Stimulated activated CD4-positive, alpha-beta T cell treated with anti-CD3 and anti-CD28 coated beads, Interleukin-12 subunit alpha, Interleukin-12 subunit beta, amount 100 ng/mL, for 4 hours (primary cell): ENCODE measurements around the gene BPIFB2.

Source experiments
- DNase-seq: peaks from one replicate; pipeline ENCODE4 v3.0.0-alpha.2; 2020

BPIFB2 gene

DNA sequence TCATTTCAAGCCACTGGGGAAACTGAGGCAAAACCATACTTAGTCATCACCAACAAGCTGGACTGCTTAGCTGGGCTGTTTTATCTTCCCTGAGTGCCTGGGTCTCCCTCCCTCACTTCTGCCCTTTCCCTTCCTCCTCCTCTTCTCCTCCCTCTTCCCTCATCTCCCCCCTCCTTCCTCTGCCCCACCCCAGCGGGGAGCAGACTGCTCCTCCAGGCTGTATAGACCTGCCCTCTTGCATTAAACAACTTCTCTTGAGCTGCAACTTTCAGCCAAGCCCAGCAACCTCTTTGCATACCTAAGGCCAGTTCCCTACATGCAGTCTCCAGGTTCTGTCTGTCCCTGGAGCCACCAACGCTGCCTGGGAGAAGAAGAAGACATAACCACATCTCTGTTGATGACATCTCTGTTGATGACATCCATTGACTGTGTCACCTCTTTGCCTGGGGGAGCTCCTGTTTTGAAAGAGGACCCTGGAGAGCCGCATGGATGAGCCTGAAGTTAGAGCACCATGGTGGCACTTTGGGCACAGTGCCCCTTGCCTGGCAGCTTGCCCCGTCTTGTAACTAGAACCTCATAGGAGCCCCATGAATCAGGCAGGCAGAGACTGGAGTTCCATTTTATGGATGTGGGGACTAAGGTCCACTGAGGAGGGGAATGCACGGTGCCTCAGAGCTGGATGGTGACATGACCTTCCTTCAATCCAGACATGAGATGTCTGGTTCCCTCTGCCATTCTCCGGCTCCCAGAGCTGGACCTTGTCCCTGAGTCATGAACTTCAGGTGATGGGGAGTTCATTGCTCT is 16.1 kb downstream of the BPIFB2 start:
- no peak for DNase-seq

DNA sequence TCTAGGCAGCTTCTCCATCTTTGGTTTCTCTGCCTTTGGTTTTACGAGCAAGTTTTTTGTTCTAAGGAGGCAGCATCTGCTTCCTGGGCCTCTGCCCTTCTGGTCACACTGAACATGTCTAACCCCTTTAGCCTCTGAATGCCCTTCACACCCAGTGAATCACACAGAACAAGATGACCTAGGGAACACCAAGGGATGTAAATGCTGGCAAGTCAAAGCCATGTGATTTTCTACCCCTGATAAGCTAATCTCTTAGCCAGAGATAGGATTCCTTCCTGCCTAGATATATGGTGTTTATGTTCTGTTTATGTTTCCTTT is 16.7 kb downstream of the BPIFB2 start:
- DNase-seq, result no peak

DNA sequence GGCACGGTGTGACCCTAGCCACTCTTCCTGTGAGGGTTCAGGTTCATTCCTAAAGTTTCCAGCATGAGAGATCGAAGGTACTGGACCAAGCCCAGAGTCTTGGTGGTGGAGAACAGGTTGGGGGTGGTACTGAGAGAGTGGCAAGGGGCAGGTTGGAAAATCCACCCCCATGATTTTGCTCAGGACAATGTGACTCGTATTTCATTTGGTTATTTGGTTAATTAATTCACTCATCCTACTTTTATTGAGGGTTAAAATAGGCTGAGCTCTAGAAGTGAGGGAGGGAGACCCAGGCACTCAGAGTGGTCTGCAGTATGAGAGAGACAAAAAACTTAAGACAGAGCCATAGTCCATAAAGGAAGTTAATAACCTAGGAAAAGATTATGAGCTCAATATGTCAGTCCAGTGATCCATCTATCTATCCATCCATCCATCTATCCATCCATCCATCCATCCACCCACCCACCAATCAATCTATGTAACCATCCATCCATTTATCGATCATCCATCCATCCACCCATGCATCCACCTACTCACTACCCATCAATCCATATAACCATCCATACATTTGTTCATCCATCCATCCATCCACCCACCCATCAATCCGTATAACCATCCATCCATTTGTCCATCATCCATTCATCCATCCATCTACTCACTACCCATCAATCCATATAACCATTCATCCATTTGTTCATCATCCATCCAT is 17.3 kb downstream of the BPIFB2 start:
- DNase-seq, result no peak

DNA sequence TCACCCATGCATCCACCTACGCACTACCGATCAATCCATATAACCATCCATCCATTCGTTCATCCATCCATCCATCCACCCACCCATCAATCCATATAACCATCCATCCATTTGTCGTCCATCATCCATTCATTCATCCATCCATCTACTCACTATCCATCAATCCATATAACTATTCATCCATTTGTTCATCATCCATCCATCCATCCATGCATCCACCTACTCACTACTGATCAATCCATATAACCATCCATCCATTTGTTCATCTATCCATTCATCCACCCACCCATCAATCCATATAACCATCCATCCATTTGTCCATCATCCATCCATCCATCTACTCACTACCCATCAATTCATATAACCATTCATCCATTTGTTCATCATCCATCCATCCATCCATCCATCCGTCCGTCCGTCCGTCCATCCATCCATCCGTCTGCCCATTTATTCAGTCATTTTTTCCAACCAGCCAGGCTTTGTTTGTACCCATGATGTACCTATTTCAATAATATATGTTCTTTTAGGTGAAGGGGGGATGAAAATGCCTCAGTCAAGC is 17.9 kb downstream of the BPIFB2 start:
- no peak for DNase-seq

DNA sequence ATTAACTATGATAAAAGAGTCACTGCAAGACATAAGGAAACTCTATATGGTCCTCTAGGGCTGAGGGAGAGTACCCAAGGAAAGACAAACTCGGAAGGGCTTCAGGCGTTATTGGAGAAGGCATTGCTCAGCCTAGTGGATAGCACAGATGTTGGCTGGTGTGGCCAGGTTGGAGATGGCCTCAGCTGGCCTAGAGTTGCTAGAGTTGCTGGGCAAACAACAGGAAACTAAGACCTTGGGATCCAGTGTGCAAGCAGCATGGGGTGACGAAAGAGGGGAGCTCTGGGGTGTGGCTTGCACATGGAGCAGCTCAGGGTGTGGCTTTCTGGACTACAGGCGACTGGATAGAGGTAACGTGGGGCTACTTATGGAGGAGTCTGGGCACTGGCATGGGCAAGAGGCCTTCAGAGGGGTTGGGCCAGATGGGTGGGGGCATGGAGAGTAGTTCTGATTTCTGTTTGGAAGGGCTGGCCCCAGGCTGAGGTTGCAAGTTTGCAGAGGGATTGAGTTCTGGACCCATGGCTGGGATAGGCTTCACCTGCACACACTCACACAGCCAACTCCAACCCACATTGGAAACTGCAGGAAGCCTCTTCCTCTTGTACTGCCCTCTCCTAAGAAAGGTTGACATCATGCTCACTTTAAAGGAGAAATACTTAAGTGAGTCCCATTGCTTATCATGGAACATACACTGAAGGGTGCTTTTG is 18.7 kb downstream of the BPIFB2 start:
- DNase-seq, result no peak

DNA sequence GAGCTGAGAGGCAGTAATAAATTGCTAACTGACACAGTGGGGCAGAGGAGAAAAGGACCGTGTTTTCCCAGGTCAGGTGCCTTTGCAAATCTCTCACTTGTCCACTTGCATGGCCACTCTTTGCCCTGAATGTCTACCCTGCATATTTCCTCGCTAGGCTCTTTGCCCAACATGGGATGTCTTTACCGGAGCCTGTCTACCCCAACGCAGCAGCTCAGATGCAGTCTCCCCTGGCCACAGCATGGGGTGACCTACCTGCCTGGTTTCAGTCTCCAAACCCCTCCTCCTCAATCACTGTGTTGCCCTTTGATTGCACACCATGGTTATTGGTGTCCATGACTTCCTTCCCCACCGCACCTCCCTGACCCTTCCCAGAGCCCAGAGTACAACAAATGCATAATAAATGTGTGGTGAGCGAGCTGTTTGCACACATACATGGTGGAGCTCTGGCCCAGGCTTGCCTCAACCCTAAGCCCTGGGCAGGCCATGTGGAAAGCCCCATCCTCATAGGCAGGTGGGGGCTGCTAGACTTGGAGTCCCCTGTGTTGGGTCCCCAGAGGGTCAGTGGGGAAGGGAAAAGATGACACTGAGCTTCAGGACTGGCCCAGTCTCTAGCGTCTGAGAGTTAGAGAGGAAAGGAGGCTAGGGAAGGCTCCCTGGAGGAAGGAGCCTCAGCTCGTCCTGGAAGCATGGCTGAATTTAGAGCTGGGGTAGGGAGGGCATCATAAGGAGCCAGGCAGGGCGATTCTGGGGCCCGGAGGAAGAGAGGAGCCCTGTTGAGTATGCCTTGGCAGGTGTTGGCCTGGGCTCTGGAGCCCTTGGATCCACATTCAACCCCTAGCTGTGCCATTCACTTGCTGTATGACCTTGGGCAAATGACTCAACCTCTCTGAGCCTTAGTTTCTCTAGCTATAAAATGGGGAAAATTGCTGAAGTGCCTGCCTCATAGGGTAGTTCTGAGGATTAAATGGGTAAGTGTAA is 19.6 kb downstream of the BPIFB2 start:
- DNase-seq, result no peak

DNA sequence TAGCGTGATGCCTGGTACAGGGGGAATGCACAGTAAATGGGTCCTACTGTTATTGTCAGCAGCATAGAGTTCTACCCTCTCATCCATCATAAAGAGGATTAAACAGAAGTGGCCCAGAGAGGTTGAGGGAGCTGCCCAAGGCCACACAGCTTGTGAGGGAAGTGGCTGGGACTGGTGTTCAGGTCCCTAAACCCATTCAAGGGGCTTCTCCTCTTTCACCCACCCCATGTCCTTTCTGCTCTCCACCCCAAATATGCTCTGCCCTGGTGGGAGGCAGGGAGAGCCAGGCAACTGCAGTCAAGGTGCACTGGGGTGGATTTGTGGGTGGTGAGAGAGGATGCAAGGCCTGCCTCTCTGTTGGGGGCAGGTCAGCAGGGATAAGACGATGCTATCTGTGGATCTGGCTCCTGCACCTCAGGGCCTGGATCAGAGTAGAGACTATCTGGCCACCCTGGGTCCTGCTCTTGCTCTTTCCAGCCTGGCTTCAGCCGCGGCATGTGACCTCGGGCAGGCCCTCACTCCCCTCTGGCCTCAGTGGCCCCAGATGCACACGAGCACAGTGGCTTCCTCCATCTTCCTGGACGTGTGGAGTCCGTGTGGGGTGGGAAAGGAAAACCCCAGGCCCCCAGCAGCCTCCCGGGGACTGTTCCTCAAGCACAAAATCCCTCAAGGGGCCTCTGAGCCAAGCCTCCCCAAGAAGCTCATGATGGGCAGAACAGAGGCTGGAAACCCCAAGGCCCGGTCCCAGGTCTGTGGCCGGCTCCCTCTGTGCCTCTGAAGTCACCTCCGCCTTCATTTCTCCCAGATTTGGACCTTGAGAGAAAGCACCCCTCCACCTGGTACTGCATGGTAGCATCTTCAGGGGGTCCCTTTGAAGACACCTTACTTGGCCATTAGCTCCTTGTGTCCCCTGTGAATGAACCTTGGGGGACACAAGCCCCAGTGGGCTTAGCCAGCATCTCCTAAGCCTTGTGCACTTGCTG is 20.6 kb downstream of the BPIFB2 start:
- no peak for DNase-seq

DNA sequence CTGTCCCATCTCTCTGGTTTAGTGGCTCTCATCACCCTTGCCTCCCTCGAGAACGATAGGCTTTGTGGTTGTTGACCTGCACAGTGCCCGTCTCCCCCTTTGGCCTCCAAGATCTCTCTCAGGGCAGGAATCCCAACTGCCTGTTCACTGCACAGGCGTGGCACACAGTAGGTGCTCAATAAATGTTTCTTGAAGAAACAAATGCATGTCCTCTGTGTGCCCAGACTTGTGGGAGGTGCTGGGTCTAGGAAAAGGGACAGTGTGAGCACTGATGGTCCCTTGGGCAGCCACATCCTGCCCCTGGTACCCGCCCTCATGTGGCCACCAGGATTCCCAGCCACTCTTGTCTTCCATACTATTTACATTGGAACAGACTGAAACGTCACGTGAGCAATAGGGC is 21.4 kb downstream of the BPIFB2 start:
- DNase-seq, result no peak

DNA sequence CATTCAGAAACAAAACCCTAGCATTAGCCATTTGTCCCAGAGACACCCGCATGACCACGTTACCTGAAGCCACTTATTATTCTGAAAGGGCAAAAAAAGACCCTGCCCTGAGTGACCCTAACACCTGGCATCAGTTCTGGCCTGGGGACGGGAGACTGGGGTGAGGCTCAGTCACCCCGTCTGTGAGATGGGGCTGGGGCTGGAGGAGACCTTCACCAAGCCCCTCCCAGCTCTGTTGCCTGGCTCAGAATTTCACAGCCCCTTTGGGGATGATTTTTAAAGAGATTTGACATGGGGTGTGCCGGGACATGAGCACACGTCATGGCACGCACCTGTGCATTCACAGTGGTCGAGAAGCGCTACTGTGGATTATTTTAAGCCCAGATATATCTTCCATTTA is 22.6 kb downstream of the BPIFB2 start:
- no peak for DNase-seq

DNA sequence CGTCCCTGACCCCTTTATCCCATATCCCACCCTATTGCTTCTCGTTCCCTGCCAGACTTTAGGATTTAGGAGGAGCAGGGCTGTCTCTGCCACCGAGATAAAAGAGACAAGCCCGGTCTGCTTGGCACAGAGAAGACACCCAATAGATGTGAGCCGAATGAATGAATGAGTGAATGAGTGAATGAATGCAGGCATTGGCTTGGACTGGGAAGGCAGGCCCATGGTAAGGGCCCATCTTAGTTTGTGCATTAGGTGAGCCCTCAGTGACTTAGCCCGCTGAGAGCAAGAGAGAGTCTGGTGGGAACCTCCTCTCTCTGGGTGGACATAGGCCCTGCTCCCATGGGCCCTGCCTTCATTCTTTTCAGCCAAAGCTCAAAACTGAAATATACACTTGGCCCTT is 23.1 kb downstream of the BPIFB2 start:
- no peak for DNase-seq

DNA sequence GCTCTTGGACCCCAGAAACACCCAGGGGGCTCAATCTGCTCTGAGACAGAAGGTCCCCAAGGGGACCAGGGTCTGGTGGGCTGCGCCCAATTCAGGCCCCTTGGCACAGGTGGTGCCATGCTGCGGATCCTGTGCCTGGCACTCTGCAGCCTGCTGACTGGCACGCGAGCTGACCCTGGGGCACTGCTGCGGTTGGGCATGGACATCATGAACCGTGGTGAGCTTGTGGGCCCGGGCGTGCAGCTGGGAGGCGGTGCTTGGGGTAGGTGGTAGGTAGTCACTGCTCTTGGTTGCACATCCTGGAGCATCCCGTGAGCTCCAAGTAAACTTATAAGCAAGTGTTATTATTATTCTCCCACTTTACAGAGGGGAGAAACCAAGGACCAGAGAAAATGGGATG is 24.0 kb downstream of the BPIFB2 start, which contains the start of gene BPIFB6:
TSS of gene BPIFB6 (plus strand) at position 118 of the 400 bp plus-strand sequence. CDS start at position 118, 0 bp downstream.
- DNase-seq, result no peak

DNA sequence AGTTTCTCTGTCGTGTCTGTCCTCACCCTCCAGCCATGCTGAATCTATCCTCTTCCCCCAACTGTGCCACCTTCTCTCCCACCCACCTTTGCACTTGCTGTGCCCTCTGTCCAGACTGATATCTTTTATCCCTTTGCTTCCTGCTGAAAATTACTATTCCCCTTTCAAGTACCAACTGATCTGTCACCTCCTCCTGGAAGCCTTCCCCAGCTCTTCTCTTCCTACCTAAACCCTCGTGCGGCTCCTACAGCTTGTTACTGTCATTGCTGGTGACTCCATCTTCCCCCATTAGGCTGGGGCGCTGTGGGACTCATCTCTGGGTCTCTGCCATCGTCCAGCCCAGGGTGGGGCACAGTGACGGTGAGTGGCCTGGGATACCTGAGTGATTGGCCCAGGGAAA is 25.1 kb downstream of the BPIFB2 start:
- no peak for DNase-seq

DNA sequence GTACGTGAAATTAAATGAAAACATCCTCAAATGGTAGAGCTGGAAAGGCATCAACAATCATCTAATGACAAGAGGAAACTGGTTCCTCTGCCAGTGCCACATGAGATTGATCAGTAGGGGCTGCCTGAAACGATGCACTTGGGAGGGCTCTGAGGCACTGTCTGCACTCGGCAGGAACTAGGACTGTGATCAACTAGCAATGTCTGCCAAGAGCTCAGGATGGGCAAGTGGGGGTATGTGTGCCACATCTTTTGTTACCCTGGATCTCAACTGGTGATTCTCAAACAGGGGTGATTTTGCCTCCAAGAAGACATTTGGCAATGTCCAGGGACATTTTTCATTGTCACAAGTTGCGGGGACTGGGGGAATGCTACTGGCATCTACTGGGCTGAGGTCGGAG is 25.9 kb downstream of the BPIFB2 start:
- no peak for DNase-seq

DNA sequence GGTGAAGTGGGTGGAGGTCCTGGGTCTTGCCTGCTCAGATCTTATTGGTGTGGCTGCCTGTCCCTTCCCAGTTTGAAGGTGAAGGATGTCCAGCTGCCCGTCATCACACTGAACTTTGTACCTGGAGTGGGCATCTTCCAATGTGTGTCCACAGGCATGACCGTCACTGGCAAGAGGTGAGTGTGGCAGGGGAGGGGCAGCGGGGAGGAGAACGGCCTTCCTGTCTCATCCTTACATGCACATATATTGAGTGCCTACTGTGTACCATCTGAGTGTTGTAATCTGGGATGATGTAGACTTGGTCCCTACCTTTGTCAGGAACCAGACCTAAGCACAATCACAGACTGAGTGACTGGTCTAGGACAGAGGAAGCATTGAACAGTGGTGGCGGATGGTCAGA is 26.6 kb downstream of the BPIFB2 start:
- no peak for DNase-seq

DNA sequence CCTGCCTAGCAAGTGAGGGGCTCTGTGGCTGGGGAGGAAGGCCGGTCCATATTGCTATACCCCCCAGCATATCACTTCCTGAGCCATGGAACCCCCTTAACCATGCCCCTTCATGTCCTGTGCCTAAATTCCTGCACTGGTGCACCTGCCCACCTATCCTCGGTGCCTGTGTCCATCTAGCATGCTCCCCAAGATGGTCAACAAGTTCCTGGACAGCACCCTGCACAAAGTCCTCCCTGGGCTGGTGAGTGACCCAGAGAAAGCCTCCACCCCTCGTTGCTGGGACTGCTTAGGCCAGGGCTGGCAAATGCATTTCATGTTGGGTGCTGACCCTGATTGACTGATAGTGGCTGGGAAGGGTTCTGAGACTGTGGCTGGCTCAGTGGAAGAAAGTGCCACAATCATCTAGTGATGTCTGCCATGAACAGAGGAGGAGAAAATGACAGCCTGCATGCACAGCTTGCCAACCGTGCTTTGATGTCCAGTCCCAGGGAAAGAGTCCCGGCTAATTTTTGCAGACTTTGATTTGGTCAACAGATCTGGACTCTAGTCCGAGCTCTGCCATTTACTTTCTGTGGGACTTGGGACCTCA is 27.5 kb downstream of the BPIFB2 start:
- no peak for DNase-seq

DNA sequence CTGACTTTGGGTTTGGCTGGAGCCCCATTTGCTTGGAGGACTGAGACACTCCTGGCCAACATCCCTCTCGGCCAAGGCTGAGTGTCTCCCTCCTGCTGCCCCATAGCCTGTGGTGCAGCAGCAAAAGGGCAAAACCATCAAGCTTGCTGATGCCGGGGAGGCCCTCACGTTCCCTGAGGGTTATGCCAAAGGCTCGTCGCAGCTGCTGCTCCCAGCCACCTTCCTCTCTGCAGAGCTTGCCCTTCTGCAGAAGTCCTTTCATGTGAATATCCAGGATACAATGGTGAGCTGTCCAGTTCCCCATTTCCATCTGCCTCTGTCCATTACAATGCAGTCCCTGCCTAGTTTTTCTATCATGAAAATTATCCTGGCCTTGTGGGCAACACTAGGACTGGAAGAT is 30.0 kb downstream of the BPIFB2 start:
- DNase-seq, result no peak

DNA sequence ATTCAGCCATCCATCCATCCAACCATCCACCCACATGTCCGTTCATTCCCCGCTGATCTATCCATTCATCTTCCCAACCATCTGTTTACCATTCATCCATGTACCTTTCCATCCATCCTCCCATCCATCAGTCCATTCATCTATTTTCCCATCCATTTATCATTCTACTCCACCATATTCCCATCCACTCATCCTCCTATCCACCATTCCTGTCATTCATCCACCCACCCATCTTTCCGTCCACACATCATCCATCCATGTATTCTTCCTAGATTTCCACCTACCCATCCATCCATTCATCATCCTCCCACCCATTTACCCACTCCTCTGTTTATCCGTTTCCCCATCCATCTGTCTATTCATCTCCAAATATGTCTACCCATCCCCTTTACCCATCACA is 30.7 kb downstream of the BPIFB2 start:
- DNase-seq, result no peak

DNA sequence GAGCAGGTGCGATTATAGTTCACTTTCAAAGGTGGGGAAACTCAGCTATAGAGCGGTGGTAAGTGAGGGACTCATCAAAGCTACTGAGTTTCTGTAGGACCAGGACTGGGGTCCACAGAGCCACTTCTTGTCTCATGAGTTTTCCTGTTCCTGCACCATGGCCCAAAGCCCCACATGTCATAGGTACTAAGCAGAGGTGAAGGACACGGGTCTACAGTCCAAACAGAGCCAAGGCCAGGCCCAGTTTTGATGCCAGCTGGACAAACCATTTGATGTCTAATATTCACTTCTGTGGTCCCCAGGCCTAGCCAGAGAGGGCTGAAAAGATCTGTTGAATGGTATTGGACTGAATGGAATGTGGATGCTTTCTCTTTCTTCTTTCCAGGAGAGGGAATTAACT is 34.9 kb downstream of the BPIFB2 start:
- DNase-seq, result no peak

DNA sequence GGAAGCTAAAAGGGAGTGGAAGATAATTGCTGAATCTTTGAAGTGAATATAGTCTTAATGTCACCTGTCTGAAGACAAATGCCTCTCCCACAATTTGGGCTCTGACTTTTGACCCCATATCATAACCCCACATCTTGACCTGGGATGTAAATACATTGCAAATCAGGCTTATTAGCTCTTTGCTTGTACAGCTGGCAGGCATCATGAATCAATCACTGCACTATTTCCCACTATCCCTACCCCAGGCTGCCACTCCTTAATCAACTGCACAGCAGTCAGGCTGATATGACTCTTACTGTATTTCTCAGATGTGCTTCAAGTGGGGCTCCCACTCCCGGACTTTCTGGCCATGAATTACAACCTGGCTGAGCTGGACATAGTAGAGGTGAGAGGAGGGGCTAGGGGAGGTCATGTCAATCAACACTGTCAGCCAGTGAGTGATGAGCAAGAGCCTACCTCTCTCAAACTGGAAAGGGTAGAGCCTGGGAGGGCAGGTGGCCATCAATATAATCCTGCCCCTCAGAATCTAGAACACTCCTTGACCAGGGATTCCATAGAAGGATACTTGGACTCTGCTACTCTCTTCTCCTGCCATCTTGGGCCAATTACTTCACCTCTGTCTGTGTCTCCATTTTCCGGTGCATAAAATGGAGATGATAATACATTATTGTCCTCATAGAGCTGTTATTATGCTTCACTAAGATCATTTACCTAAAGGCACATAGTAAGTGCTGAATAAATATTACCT is 35.7 kb downstream of the BPIFB2 start:
- DNase-seq, result no peak

DNA sequence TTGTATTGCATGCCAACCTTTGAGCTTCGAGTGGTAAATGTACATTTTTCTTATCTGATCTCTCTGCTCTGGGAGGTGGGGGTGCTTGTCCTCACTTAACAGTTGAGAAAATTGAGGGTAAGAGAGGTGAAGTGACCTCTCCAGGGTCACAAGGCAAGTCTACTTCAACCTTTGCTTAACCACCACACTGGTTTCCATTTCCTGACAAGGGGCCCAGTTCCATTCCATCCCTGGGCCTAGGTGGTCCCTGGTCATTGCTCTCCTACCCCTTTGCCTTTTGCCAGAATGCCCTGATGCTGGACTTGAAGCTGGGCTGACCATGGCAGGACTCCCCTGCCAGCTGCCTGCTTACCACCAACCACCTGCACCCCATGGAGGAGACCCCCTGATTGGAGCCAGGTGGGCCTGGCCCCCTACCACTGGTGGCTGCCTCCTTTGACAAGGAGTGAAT is 36.3 kb downstream of the BPIFB2 start:
- DNase-seq, result no peak
